Testis (tissue), 2 donors: Measurements from ENCODE around the gene CLDN14.

ENCODE experiments used
- POLR2A ChIP-seq: fragments of 450-650 bp; IDR thresholded peaks from one replicate; pipeline ENCODE4 v1.6.1; 2017; ENCODE audit warnings: antibody characterized with exemption, mild to moderate bottlenecking, moderate library complexity
- TF ChIP-seq, protein P1 (sequence below), 3 experiments: fragments of 450-650 bp in 2 of 3; fragments of 200-600 bp in 1 of 3; sonication (generic) in 1 of 3; IDR thresholded peaks; one replicate each; pipeline ENCODE4 v1.5.1; 2016 to 2019; ENCODE audit warnings: antibody characterized with exemption in 3 of 3, mild to moderate bottlenecking in 2 of 3, moderate library complexity in 1 of 3

- TF ChIP-seq, protein P1, sequence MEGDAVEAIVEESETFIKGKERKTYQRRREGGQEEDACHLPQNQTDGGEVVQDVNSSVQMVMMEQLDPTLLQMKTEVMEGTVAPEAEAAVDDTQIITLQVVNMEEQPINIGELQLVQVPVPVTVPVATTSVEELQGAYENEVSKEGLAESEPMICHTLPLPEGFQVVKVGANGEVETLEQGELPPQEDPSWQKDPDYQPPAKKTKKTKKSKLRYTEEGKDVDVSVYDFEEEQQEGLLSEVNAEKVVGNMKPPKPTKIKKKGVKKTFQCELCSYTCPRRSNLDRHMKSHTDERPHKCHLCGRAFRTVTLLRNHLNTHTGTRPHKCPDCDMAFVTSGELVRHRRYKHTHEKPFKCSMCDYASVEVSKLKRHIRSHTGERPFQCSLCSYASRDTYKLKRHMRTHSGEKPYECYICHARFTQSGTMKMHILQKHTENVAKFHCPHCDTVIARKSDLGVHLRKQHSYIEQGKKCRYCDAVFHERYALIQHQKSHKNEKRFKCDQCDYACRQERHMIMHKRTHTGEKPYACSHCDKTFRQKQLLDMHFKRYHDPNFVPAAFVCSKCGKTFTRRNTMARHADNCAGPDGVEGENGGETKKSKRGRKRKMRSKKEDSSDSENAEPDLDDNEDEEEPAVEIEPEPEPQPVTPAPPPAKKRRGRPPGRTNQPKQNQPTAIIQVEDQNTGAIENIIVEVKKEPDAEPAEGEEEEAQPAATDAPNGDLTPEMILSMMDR (IDR thresholded peaks at IDR 0.05) = no peak
- no peak for TF ChIP-seq POLR2A
Measured at GRCh38 chr21:36526104-36526503, 46.2 kb upstream of the CLDN14 start.
